HCT116 (cell line): ENCODE measurements around the gene PIP4K2C.

ENCODE experiments used
- CEBPB ChIP-seq: IDR thresholded peaks from 2 replicates; pipeline ENCODE4 v1.6.1; 2012; ENCODE audit warnings: low read depth
- CTCF ChIP-seq, 3 experiments: fragments of 200-600 bp in 1 of 3; sonication (generic) in 1 of 3; IDR thresholded peaks in 2 of 3; conservative IDR thresholded peaks in 1 of 3; 2 replicates each; pipeline ENCODE4 v1.5.1; 2012 to 2017; ENCODE audit warnings: low read depth in 2 of 3, low read length in 2 of 3, antibody characterized with exemption in 1 of 3, borderline replicate concordance in 1 of 3, control low read depth in 1 of 3, mild to moderate bottlenecking in 1 of 3, mixed read lengths in 1 of 3, mixed run types in 1 of 3, moderate library complexity in 1 of 3; ENCODE audit not compliant: insufficient read depth in 1 of 3
- EZH2 ChIP-seq: fragments of 200-600 bp; sonication (generic); IDR thresholded peaks from 2 replicates; pipeline ENCODE4 v1.6.1; 2017; ENCODE audit warnings: antibody characterized with exemption, mixed run types
- EZH2phosphoT487 ChIP-seq: fragments of 200-600 bp; IDR thresholded peaks from 2 replicates; pipeline ENCODE4 v1.6.1; 2018; ENCODE audit warnings: antibody characterized with exemption, borderline replicate concordance
- FOSL1 ChIP-seq: IDR thresholded peaks from 2 replicates; pipeline ENCODE4 v1.6.1; 2012; ENCODE audit warnings: low read depth
- JUND ChIP-seq: IDR thresholded peaks from 2 replicates; pipeline ENCODE4 v1.6.1; 2012
- POLR2A ChIP-seq: IDR thresholded peaks from 2 replicates; pipeline ENCODE4 v1.7.0; 2011; ENCODE audit warnings: borderline replicate concordance; ENCODE audit not compliant: insufficient read depth, insufficient read length; ENCODE audit errors: extremely low read depth
- POLR2AphosphoS5 ChIP-seq: IDR thresholded peaks from 2 replicates; pipeline ENCODE4 v1.6.1; 2011; ENCODE audit warnings: mild to moderate bottlenecking, low read depth, low read length, moderate library complexity
- YY1 ChIP-seq: IDR thresholded peaks from 2 replicates; pipeline ENCODE4 v1.6.1; 2011; ENCODE audit warnings: low read length, low read depth, moderate library complexity, mild to moderate bottlenecking; ENCODE audit not compliant: insufficient replicate concordance; ENCODE audit errors: extremely low read depth
- ZFX ChIP-seq: fragments of 450-650 bp; IDR thresholded peaks from 2 replicates; pipeline ENCODE4 v1.6.1; 2017
- TF ChIP-seq, protein P1 (sequence below): IDR thresholded peaks from 2 replicates; pipeline ENCODE4 v1.6.1; 2012
- TF ChIP-seq, protein P2 (sequence below): IDR thresholded peaks from 2 replicates; pipeline ENCODE4 v1.6.1; 2011; ENCODE audit warnings: mild to moderate bottlenecking, low read length, moderate library complexity; ENCODE audit not compliant: insufficient replicate concordance; ENCODE audit errors: extremely low read depth

DNA sequence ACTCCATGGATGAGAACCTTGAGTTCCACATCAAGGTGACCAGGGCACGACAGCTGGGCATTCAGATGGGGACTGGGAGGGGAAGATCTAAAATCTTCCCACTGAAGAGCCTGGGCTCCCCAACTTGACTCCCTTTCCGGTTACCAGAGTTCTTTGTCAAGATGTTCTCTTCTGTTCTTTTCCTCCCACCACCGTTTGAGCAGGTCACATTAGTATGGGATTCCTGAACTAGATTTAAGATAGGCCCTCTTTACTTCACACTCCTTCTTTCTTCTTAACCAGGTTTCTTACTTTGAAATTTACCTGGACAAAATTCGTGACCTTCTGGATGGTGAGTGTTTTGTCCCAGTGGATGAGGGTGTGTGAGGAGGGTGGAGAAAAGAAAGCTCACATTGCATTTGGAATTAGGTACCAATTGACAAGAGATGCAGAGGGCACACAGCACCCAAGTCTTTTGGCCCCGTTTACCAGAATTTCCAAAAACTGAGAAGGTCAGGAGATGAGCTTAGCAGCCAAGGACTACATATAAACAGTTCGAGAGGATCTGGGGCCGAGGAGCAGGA, 26.7 kb upstream of the PIP4K2C start:
- TF ChIP-seq ZFX (no peak), EZH2phosphoT487 (no peak), CTCF (IDR thresholded peaks at IDR 0.05 in 2 of 3, conservative IDR thresholded peaks at IDR 0.05 in 1 of 3; ENCODE audit: borderline replicate concordance in 1 of 3, insufficient read depth in 1 of 3, low read depth in 2 of 3, low read length in 2 of 3) (no peak), YY1 (no peak), POLR2AphosphoS5 (no peak), CEBPB (no peak), EZH2 (no peak), JUND (no peak), POLR2A (no peak), FOSL1 (no peak)
- TF ChIP-seq, protein P1, sequence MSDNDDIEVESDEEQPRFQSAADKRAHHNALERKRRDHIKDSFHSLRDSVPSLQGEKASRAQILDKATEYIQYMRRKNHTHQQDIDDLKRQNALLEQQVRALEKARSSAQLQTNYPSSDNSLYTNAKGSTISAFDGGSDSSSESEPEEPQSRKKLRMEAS: no peak
- TF ChIP-seq, protein P2, sequence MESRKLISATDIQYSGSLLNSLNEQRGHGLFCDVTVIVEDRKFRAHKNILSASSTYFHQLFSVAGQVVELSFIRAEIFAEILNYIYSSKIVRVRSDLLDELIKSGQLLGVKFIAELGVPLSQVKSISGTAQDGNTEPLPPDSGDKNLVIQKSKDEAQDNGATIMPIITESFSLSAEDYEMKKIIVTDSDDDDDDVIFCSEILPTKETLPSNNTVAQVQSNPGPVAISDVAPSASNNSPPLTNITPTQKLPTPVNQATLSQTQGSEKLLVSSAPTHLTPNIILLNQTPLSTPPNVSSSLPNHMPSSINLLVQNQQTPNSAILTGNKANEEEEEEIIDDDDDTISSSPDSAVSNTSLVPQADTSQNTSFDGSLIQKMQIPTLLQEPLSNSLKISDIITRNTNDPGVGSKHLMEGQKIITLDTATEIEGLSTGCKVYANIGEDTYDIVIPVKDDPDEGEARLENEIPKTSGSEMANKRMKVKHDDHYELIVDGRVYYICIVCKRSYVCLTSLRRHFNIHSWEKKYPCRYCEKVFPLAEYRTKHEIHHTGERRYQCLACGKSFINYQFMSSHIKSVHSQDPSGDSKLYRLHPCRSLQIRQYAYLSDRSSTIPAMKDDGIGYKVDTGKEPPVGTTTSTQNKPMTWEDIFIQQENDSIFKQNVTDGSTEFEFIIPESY: no peak
